ENCODE data around the gene H19. TPM values are rescaled to one million over a fixed set of nuclear protein-coding genes. Genes with fewer than 3 reads are reported as not detected.

The H19 gene
- total and polyA plus RNA-seq, 2 donors (not counting 1 experiment from before 2014, with no cell fraction given), result 1.8 to 8.9 TPM

DNA sequence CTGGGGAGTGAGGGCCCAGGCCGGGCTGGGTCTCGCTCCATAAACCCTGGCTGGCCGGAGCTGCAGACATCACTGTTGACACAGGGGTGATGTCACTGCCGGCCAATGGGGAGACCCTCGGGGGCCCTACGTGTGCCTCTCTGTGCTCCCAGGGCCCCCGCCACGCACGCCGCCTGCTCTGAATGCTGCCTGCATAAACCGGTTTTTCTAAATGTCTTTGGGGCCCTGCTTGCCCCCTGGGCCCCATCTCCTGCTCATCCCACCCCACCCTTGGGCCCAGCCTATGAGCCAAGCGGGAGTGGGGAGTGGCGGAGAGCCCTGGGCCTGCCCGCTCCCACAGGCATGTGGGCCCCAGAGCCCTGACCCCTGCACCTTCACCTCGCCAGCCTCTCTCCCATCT is 7.7 kb downstream of the H19 start:
- TF ChIP-seq EZH2 (IDR thresholded peaks at IDR 0.05; ENCODE audit: low read length, missing control alignments), result no peak
- TF ChIP-seq, protein P1, sequence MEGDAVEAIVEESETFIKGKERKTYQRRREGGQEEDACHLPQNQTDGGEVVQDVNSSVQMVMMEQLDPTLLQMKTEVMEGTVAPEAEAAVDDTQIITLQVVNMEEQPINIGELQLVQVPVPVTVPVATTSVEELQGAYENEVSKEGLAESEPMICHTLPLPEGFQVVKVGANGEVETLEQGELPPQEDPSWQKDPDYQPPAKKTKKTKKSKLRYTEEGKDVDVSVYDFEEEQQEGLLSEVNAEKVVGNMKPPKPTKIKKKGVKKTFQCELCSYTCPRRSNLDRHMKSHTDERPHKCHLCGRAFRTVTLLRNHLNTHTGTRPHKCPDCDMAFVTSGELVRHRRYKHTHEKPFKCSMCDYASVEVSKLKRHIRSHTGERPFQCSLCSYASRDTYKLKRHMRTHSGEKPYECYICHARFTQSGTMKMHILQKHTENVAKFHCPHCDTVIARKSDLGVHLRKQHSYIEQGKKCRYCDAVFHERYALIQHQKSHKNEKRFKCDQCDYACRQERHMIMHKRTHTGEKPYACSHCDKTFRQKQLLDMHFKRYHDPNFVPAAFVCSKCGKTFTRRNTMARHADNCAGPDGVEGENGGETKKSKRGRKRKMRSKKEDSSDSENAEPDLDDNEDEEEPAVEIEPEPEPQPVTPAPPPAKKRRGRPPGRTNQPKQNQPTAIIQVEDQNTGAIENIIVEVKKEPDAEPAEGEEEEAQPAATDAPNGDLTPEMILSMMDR (conservative IDR thresholded peaks at IDR 0.05 in 1 of 2, IDR thresholded peaks at IDR 0.05 in 1 of 2; ENCODE audit: low read depth in 1 of 2, low read length in 2 of 2), result no peak
- Histone ChIP-seq H3K27me3 (ENCODE audit: control insufficient read depth, insufficient read depth, low read length) (no peaks in the 10 kb centered on the region), H4K20me1 (ENCODE audit: control insufficient read depth, extremely low read depth, insufficient read depth, low read length) (no peaks in the 10 kb centered on the region), H3K4me1 (ENCODE audit: control insufficient read depth, extremely low read depth, insufficient read depth, low read length) (no peaks in the 10 kb centered on the region), H3K4me2 (ENCODE audit: extremely low read depth, insufficient read depth, low read length) (no peak overlapping the region), H3K9me3 (ENCODE audit: control insufficient read depth, insufficient read depth, low read depth, low read length) (no peaks in the 10 kb centered on the region), H3K4me3 (replicated peaks in 1 of 4; ENCODE audit: control extremely low read depth in 1 of 4, insufficient read depth in 1 of 4, low read depth in 3 of 4, low read length in 4 of 4) (no peak overlapping the region), H3K27ac (ENCODE audit: insufficient read depth, low read length) (no peak overlapping the region), H3K9ac (ENCODE audit: insufficient read depth, low read length) (no peak overlapping the region), H3K36me3 (ENCODE audit: control insufficient read depth, insufficient read depth, low read length) (no peaks in the 10 kb centered on the region), H2AFZ (ENCODE audit: low read length) (no peak overlapping the region), H3K79me2 (ENCODE audit: control insufficient read depth, insufficient read depth, low read length) (no peaks in the 10 kb centered on the region)
- no peak for DNase-seq (ENCODE audit: low read depth in 2 of 2)

DNA sequence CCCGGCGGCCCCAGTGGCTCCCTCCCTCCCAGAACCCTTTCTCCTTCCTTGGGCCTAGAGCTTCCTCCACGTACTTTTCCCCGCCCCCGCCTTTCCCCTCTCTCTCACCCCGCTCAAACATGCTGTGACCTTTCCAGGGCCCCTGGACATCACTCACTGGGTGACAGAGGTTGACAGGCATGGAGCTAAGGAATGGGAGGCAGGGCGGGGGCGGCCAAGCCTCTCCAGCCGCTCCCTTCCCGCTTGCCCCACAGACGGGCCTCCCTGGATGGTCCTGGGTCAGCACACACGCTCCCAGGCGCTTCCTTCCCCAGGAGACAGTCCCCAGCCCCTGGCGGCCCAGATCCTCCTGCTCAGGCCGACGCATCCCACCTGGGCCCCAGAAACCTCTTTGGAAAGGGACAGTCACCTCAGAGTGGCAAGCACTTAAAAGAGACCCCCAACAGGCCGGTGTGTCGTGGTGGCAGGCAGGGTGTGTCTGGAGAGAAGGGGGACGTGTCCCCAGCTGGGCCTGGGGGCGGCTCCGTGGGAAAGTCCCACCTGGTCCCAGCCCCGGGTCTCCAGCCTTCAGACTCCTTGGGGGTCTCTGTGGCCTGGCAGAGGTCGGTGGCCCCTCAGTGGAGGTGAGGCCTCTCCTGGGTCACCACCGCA is 8.8 kb downstream of the H19 start:
- TF ChIP-seq EZH2 (IDR thresholded peaks at IDR 0.05; ENCODE audit: low read length, missing control alignments), result no peak
- TF ChIP-seq, protein P1 (conservative IDR thresholded peaks at IDR 0.05 in 1 of 2, IDR thresholded peaks at IDR 0.05 in 1 of 2; ENCODE audit: low read depth in 1 of 2, low read length in 2 of 2), result no peak
- Histone ChIP-seq H3K36me3 (ENCODE audit: control insufficient read depth, insufficient read depth, low read length) (no peaks in the 10 kb centered on the region), H4K20me1 (ENCODE audit: control insufficient read depth, extremely low read depth, insufficient read depth, low read length) (no peaks in the 10 kb centered on the region), H2AFZ (ENCODE audit: low read length) (no peak overlapping the region), H3K79me2 (ENCODE audit: control insufficient read depth, insufficient read depth, low read length) (no peaks in the 10 kb centered on the region), H3K9me3 (ENCODE audit: control insufficient read depth, insufficient read depth, low read depth, low read length) (no peaks in the 10 kb centered on the region), H3K4me2 (ENCODE audit: extremely low read depth, insufficient read depth, low read length) (no peak overlapping the region), H3K4me3 (replicated peaks in 1 of 4; ENCODE audit: control extremely low read depth in 1 of 4, insufficient read depth in 1 of 4, low read depth in 3 of 4, low read length in 4 of 4) (no peak overlapping the region), H3K9ac (ENCODE audit: insufficient read depth, low read length) (no peak overlapping the region), H3K4me1 (ENCODE audit: control insufficient read depth, extremely low read depth, insufficient read depth, low read length) (no peaks in the 10 kb centered on the region), H3K27me3 (ENCODE audit: control insufficient read depth, insufficient read depth, low read length) (no peaks in the 10 kb centered on the region), H3K27ac (ENCODE audit: insufficient read depth, low read length) (no peak overlapping the region)
- DNase-seq (ENCODE audit: low read depth in 2 of 2), result no peak

DNA sequence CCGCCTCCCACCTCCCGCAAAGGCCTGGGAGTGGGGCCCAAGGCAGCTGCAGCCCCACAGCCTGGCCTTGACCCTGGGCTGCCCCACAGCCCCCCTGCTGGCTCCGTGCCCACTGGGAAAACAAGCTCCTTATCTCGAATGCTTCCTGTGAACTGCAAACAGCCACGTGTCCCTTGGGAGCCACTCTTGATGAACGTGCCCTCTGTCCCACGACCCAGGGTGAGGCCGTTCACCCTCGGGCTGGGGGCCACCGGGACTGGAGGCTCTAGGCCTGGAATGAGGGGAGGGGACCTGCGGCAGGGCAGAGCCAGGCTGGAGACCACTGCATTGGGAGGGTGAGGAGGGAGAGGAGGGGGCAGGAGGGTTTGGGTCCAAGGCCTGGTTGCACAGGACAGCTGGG is 9.5 kb downstream of the H19 start:
- Histone ChIP-seq H2AFZ (ENCODE audit: low read length) (no peak overlapping the region), H3K27me3 (ENCODE audit: control insufficient read depth, insufficient read depth, low read length) (no peaks in the 10 kb centered on the region), H3K27ac (ENCODE audit: insufficient read depth, low read length) (no peak overlapping the region), H4K20me1 (ENCODE audit: control insufficient read depth, extremely low read depth, insufficient read depth, low read length) (no peaks in the 10 kb centered on the region), H3K79me2 (ENCODE audit: control insufficient read depth, insufficient read depth, low read length) (no peaks in the 10 kb centered on the region), H3K36me3 (ENCODE audit: control insufficient read depth, insufficient read depth, low read length) (no peaks in the 10 kb centered on the region), H3K4me1 (ENCODE audit: control insufficient read depth, extremely low read depth, insufficient read depth, low read length) (no peaks in the 10 kb centered on the region), H3K9me3 (ENCODE audit: control insufficient read depth, insufficient read depth, low read depth, low read length) (no peaks in the 10 kb centered on the region), H3K9ac (ENCODE audit: insufficient read depth, low read length) (no peak overlapping the region), H3K4me2 (ENCODE audit: extremely low read depth, insufficient read depth, low read length) (no peak overlapping the region), H3K4me3 (replicated peaks in 1 of 4; ENCODE audit: control extremely low read depth in 1 of 4, insufficient read depth in 1 of 4, low read depth in 3 of 4, low read length in 4 of 4) (no peak overlapping the region)
- no peak for DNase-seq (ENCODE audit: low read depth in 2 of 2)
- no peak for TF ChIP-seq EZH2 (IDR thresholded peaks at IDR 0.05; ENCODE audit: low read length, missing control alignments)
- TF ChIP-seq, protein P1 (conservative IDR thresholded peaks at IDR 0.05 in 1 of 2, IDR thresholded peaks at IDR 0.05 in 1 of 2; ENCODE audit: low read depth in 1 of 2, low read length in 2 of 2), result no peak
